H9 (cell line): ENCODE results near the gene DLK1. TPM values are rescaled to one million over a fixed set of nuclear protein-coding genes. Genes with fewer than 3 reads are reported as not detected.
A peak's percentile ranks its signal among the peaks of the same experiment; 100 is the strongest.

Experiments
- DNase-seq: peaks from one replicate; pipeline ENCODE4 v3.0.0-alpha.2; 2017
- H2AFZ ChIP-seq: one replicate; pipeline ENCODE4 v1.6.1; 2013; ENCODE audit warnings: mild to moderate bottlenecking, low read length, control low read depth, moderate library complexity
- H2AK5ac ChIP-seq: 2 replicates; pipeline ENCODE4 v1.6.1; 2013; ENCODE audit warnings: low read length, control low read depth, mixed read lengths; ENCODE audit not compliant: insufficient read length
- H2BK120ac ChIP-seq: one replicate; pipeline ENCODE4 v1.6.1; 2013; ENCODE audit warnings: low read depth, mild to moderate bottlenecking, low read length, control low read depth, inconsistent platforms; ENCODE audit not compliant: poor library complexity, severe bottlenecking
- H2BK12ac ChIP-seq: 2 replicates; pipeline ENCODE4 v1.6.1; 2013; ENCODE audit warnings: low read length, control low read depth, mixed read lengths, low read depth; ENCODE audit not compliant: insufficient read length
- H2BK15ac ChIP-seq: 2 replicates; pipeline ENCODE4 v1.6.1; 2013; ENCODE audit warnings: low read depth, low read length, control low read depth
- H2BK20ac ChIP-seq: one replicate; pipeline ENCODE4 v1.6.1; 2013; ENCODE audit warnings: low read depth, mild to moderate bottlenecking, low read length, control low read depth, inconsistent platforms; ENCODE audit not compliant: poor library complexity, severe bottlenecking
- H2BK5ac ChIP-seq: 2 replicates; pipeline ENCODE4 v1.6.1; 2013; ENCODE audit warnings: low read length, control low read depth, mixed read lengths; ENCODE audit not compliant: insufficient read length
- H3K14ac ChIP-seq: 2 replicates; pipeline ENCODE4 v1.6.1; 2013; ENCODE audit warnings: low read length, control low read depth; ENCODE audit not compliant: insufficient read depth
- H3K18ac ChIP-seq: 2 replicates; pipeline ENCODE4 v1.6.1; 2013; ENCODE audit warnings: low read depth, mild to moderate bottlenecking, mixed read lengths, low read length, control low read depth; ENCODE audit not compliant: insufficient read length
- H3K23ac ChIP-seq: 2 replicates; pipeline ENCODE4 v1.6.1; 2013; ENCODE audit warnings: low read length, control low read depth, mixed read lengths, low read depth; ENCODE audit not compliant: insufficient read length
- H3K23me2 ChIP-seq: 2 replicates; pipeline ENCODE4 v1.6.1; 2013; ENCODE audit warnings: low read depth, mild to moderate bottlenecking, mixed read lengths, low read length, control low read depth; ENCODE audit not compliant: insufficient read length, poor library complexity, severe bottlenecking
- H3K27ac ChIP-seq: 2 replicates; pipeline ENCODE4 v1.5.1; 2013; ENCODE audit warnings: low read length, control low read depth, mixed read lengths, low read depth; ENCODE audit not compliant: insufficient read length
- H3K27me3 ChIP-seq: 2 replicates; pipeline ENCODE4 v1.6.1; 2013; ENCODE audit warnings: low read length, control low read depth, inconsistent platforms; ENCODE audit not compliant: insufficient read depth
- H3K4ac ChIP-seq: 2 replicates; pipeline ENCODE4 v1.6.1; 2013; ENCODE audit warnings: low read depth, mild to moderate bottlenecking, control low read depth, inconsistent platforms, low read length, moderate library complexity
- H3K4me1 ChIP-seq: 2 replicates; pipeline ENCODE4 v1.6.1; 2013; ENCODE audit warnings: low read length, control low read depth, inconsistent platforms; ENCODE audit not compliant: insufficient read depth
- H3K4me2 ChIP-seq: 2 replicates; pipeline ENCODE4 v1.6.1; 2013; ENCODE audit warnings: low read length, control low read depth, mixed read lengths; ENCODE audit not compliant: insufficient read length, insufficient read depth
- H3K56ac ChIP-seq: 2 replicates; pipeline ENCODE4 v1.6.1; 2013; ENCODE audit warnings: low read depth, mild to moderate bottlenecking, mixed read lengths, low read length, control low read depth; ENCODE audit not compliant: insufficient read length
- H3K79me1 ChIP-seq: 2 replicates; pipeline ENCODE4 v1.6.1; 2013; ENCODE audit warnings: low read depth, mild to moderate bottlenecking, moderate library complexity, low read length, control low read depth, inconsistent platforms; ENCODE audit not compliant: insufficient read depth, poor library complexity, severe bottlenecking
- H3K79me2 ChIP-seq: 2 replicates; pipeline ENCODE4 v1.6.1; 2013; ENCODE audit warnings: low read length, control low read depth, inconsistent platforms; ENCODE audit not compliant: insufficient read depth
- H3K9ac ChIP-seq: 2 replicates; pipeline ENCODE4 v1.6.1; 2013; ENCODE audit warnings: low read length, control low read depth, mixed read lengths; ENCODE audit not compliant: insufficient read length; ENCODE audit errors: extremely low read depth
- H3K9me3 ChIP-seq: one replicate; pipeline ENCODE4 v1.6.1; 2013; ENCODE audit warnings: low read depth, low read length, inconsistent platforms; ENCODE audit not compliant: control insufficient read depth
- H3T11ph ChIP-seq: one replicate; pipeline ENCODE4 v1.6.1; 2013; ENCODE audit warnings: mild to moderate bottlenecking, low read length, control low read depth, inconsistent platforms
- H4K20me1 ChIP-seq: one replicate; pipeline ENCODE4 v1.6.1; 2013; ENCODE audit not compliant: control insufficient read depth, insufficient read length, insufficient read depth
- H4K5ac ChIP-seq: 2 replicates; pipeline ENCODE4 v1.6.1; 2013; ENCODE audit warnings: low read depth, mild to moderate bottlenecking, mixed read lengths, low read length, control low read depth; ENCODE audit not compliant: insufficient read length
- H4K8ac ChIP-seq: replicated peaks from 2 replicates; pipeline ENCODE4 v1.6.1; 2013; ENCODE audit warnings: low read length, control low read depth, mixed read lengths, low read depth; ENCODE audit not compliant: insufficient read length
- H4K91ac ChIP-seq: 2 replicates; pipeline ENCODE4 v1.6.1; 2013; ENCODE audit warnings: low read depth, mild to moderate bottlenecking, moderate library complexity, mixed read lengths, low read length, control low read depth; ENCODE audit not compliant: insufficient read length
- H3K27ac Mint-ChIP-seq, 3 experiments: 2 replicates in 2 of 3; 3 replicates in 1 of 3; pipeline ENCODE4 v1.8.0; 2020 to 2021; ENCODE audit warnings: mixed read lengths in 3 of 3, mild to moderate bottlenecking in 1 of 3, moderate library complexity in 1 of 3
- H3K27me3 Mint-ChIP-seq: 2 replicates; pipeline ENCODE4 v1.8.0; 2021; ENCODE audit warnings: low read depth, mild to moderate bottlenecking, moderate library complexity, mixed read lengths
- H3K36me3 Mint-ChIP-seq, 3 experiments: 2 replicates in 2 of 3; 3 replicates in 1 of 3; pipeline ENCODE4 v1.8.0; 2020 to 2021; ENCODE audit warnings: low read depth in 3 of 3, mixed read lengths in 3 of 3; ENCODE audit not compliant: insufficient read depth in 1 of 3
- H3K4me1 Mint-ChIP-seq, 2 experiments: 2 replicates each; pipeline ENCODE4 v1.8.0; 2020; ENCODE audit warnings: mixed read lengths in 2 of 2
- H3K4me3 Mint-ChIP-seq, 2 experiments: 2 replicates in 1 of 2; 3 replicates in 1 of 2; pipeline ENCODE4 v1.8.0; 2020 to 2021; ENCODE audit warnings: mild to moderate bottlenecking in 2 of 2, mixed read lengths in 2 of 2, moderate library complexity in 1 of 2
- H3K9me3 Mint-ChIP-seq, 2 experiments: 2 replicates in 1 of 2; 3 replicates in 1 of 2; pipeline ENCODE4 v1.8.0; 2020; ENCODE audit warnings: mild to moderate bottlenecking in 2 of 2, mixed read lengths in 2 of 2, moderate library complexity in 1 of 2
- WGBS: extraction: QIAGEN DNeasy Blood & Tissue Kit; methylation state at CpG from one replicate; pipeline ENCODE4 v1.1.7; 2013; ENCODE audit warnings: missing lambda C conversion rate, low lambda C conversion rate, mixed read lengths; ENCODE audit not compliant: insufficient read length; ENCODE audit errors: extremely low coverage; 5-methylcytosine and 5-hydroxymethylcytosine counted together
- total RNA-seq: library from RNA; stranded (reverse); gene quantifications from 2 replicates; pipeline ENCODE4 v1.2.1, GENCODE V29; 2021
- TF ChIP-seq, protein P1 (sequence below): fragments of 200-600 bp; sonication (generic); conservative IDR thresholded peaks from 3 replicates; pipeline ENCODE4 v1.8.0; 2021; ENCODE audit warnings: antibody characterized with exemption, mild to moderate bottlenecking

Gene DLK1
- total RNA-seq, 1 experiment from 2014 or later = 2.8 TPM

DNA sequence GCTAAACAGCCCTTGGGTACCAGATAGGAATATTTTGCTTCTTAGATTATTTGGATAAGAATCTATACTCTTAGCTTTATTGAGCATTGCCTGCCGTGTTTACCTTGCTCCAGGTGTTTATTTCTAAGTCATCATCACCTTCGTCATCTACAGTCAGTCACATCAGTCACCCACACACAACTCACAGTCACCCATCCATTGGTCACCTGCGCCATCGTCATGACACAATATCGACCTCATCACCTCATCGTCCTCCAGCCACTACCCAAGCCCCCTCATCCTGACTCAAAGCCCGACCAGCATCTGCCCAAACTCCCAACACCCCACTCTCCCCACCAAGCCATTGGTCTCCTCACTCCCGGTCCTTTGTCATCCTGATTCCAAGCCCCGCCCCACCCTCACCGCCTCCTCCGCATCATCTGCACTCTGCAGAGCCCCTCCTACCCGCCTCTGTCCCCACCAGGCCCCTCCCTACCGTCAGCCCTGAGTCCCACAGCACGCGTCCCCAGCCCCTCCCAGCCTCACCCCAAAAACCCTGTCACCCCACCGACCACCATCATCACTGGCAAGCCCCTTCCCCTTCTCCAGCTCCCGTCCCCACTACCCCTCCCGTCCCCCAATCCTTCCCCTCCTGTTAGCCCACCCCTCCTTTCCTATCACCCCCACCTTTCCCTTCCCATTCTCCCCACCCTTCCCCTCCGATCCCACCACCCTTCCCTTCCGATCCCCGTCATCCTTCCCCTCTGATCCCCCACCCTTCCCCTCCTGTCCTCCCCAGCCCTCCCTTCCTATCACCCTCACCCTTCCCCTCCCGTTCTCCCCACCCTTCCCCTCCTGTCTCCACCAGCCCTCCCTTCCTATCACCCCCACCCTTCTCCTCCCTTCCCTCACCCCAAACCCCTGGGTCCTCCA is 9.8 kb downstream of the DLK1 start:
- Histone ChIP-seq H4K5ac (no peak overlapping the region), H3K56ac (no peak overlapping the region), H3K27me3 (no peaks in the 10 kb centered on the region), H3K27ac (no peak overlapping the region), H3K4me1 (no peaks in the 10 kb centered on the region; the same call in 1 of the 2 replicates), H3K14ac (no peak overlapping the region), H2BK120ac (no peak overlapping the region), H4K8ac (no peak overlapping the region), H3K9ac (no peak overlapping the region), H2AK5ac (no peak overlapping the region), H3K4ac (no peak overlapping the region), H3K23me2 (no peaks in the 10 kb centered on the region), H3K79me1 (no peaks in the 10 kb centered on the region), H2BK20ac (no peak overlapping the region), H4K20me1 (no peaks in the 10 kb centered on the region), H3K4me2 (no peak overlapping the region), H3K18ac (no peak overlapping the region), H3K23ac (no peak overlapping the region), H2BK15ac (no peak overlapping the region), H2AFZ (no peak overlapping the region), H3T11ph (no peak overlapping the region), H4K91ac (no peak overlapping the region), H3K79me2 (no peaks in the 10 kb centered on the region), H2BK5ac (no peak overlapping the region), H2BK12ac (no peak overlapping the region), H3K9me3 (no peaks in the 10 kb centered on the region)
- Mint-ChIP-seq H3K4me3 (no peak overlapping the region), H3K4me1 (peaks cover 0 to 16% of the 10 kb centered on the region in 2 experiments; a peak in 3 of 4 replicates), H3K9me3 (no peaks in the 10 kb centered on the region; a peak in 1 of 5 replicates), H3K36me3 (no peaks in the 10 kb centered on the region; a peak in 1 of 7 replicates), H3K27me3 (peaks cover 8% of the 10 kb centered on the region; the same call in 1 of the 2 replicates), H3K27ac (no peak overlapping the region)
- DNase-seq = peak; percentile 40
- TF ChIP-seq, protein P1, sequence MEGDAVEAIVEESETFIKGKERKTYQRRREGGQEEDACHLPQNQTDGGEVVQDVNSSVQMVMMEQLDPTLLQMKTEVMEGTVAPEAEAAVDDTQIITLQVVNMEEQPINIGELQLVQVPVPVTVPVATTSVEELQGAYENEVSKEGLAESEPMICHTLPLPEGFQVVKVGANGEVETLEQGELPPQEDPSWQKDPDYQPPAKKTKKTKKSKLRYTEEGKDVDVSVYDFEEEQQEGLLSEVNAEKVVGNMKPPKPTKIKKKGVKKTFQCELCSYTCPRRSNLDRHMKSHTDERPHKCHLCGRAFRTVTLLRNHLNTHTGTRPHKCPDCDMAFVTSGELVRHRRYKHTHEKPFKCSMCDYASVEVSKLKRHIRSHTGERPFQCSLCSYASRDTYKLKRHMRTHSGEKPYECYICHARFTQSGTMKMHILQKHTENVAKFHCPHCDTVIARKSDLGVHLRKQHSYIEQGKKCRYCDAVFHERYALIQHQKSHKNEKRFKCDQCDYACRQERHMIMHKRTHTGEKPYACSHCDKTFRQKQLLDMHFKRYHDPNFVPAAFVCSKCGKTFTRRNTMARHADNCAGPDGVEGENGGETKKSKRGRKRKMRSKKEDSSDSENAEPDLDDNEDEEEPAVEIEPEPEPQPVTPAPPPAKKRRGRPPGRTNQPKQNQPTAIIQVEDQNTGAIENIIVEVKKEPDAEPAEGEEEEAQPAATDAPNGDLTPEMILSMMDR = no peak
- WGBS = 100% methylated on average over 3 of the region's 22 CpGs
